Liver (tissue), 3 donors: Measurements from ENCODE around the gene MPDZ.

Experiments
- CTCF ChIP-seq: fragments of 150-350 bp; IDR thresholded peaks from 2 replicates; pipeline ENCODE4 v1.5.1; 2017; ENCODE audit warnings: improper control_type of control experiment, low read depth, low read length; ENCODE audit not compliant: missing input control
- GABPA ChIP-seq, 2 donors: IDR thresholded peaks in 1 of 2; conservative IDR thresholded peaks in 1 of 2; 2 replicates each; pipeline ENCODE4 v1.6.1; 2016; ENCODE audit warnings: antibody characterized with exemption in 2 of 2, mild to moderate bottlenecking in 1 of 2, moderate library complexity in 1 of 2
- ZBTB33 ChIP-seq: IDR thresholded peaks from 2 replicates; pipeline ENCODE4 v1.6.1; 2016; ENCODE audit warnings: antibody characterized with exemption
- TF ChIP-seq, protein P1 (sequence below): IDR thresholded peaks from 2 replicates; pipeline ENCODE4 v1.6.1; 2016; ENCODE audit warnings: antibody characterized with exemption, mild to moderate bottlenecking
- TF ChIP-seq, protein P2 (sequence below): IDR thresholded peaks from 2 replicates; pipeline ENCODE4 v1.6.1; 2016; ENCODE audit warnings: antibody characterized with exemption
- donor health status: healthy.
- donor health status: healthy.

GRCh38 chr9:13082796-13083195, 196.7 kb downstream of the MPDZ start:
- TF ChIP-seq CTCF (no peak), GABPA (IDR thresholded peaks at IDR 0.05 in 1 of 2, conservative IDR thresholded peaks at IDR 0.05 in 1 of 2) (no peak), ZBTB33 (no peak)
- TF ChIP-seq, protein P1, sequence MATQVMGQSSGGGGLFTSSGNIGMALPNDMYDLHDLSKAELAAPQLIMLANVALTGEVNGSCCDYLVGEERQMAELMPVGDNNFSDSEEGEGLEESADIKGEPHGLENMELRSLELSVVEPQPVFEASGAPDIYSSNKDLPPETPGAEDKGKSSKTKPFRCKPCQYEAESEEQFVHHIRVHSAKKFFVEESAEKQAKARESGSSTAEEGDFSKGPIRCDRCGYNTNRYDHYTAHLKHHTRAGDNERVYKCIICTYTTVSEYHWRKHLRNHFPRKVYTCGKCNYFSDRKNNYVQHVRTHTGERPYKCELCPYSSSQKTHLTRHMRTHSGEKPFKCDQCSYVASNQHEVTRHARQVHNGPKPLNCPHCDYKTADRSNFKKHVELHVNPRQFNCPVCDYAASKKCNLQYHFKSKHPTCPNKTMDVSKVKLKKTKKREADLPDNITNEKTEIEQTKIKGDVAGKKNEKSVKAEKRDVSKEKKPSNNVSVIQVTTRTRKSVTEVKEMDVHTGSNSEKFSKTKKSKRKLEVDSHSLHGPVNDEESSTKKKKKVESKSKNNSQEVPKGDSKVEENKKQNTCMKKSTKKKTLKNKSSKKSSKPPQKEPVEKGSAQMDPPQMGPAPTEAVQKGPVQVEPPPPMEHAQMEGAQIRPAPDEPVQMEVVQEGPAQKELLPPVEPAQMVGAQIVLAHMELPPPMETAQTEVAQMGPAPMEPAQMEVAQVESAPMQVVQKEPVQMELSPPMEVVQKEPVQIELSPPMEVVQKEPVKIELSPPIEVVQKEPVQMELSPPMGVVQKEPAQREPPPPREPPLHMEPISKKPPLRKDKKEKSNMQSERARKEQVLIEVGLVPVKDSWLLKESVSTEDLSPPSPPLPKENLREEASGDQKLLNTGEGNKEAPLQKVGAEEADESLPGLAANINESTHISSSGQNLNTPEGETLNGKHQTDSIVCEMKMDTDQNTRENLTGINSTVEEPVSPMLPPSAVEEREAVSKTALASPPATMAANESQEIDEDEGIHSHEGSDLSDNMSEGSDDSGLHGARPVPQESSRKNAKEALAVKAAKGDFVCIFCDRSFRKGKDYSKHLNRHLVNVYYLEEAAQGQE = no peak
- TF ChIP-seq, protein P2, sequence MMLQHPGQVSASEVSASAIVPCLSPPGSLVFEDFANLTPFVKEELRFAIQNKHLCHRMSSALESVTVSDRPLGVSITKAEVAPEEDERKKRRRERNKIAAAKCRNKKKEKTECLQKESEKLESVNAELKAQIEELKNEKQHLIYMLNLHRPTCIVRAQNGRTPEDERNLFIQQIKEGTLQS = no peak
